ENCODE results near the gene SNED1.

The SNED1 gene

DNA sequence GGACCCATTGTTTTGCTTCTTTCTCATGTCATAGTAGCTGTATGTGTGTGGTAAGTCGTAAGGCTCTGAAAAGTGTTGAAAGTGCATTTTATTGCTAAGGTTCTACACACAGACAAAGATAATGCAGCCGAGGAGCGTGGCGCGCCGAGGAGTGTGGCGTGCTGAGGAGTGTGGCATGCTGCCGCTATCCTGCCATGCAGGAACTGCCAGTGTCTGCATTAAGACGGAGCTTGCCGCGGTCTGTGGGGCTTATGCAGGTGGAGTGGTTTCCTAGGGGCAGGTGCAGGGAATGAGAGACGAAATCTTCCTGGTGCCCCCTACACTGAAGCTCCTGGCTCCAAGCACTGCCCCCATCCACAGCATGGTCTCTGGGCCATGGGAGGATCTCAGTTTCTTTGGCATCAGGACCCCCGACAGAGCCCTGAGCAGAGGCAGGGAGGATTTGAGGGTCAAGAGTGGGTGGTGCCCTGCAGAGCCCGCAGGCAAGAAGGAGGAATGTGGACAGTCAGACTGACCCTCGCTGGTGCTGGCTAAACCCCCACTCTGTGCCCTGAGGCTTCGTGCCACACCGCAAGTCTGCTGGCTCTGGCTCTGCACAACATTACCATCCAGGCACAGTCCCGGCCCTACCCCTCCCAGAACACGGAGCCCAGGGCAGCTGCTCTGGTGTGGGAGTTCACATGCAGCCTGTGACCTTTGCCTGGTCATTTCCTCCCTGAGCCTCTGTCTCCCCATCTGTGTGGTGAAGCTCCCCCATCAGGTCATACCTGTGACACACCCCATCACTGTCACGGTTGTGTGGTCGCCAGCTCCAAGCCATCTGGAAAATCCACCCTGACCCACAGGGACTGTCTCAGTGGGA lies 3.2 kb downstream of the SNED1 start:
- Histone ChIP-seq H3K36me3 (ENCODE audit: control insufficient read depth, insufficient read depth, low read length) (no peaks in the 10 kb centered on the region), H3K27me3 (ENCODE audit: control insufficient read depth, insufficient read depth, low read length) (peaks cover 19% of the 10 kb centered on the region), H3K9ac (ENCODE audit: low read length) (no peak overlapping the region), H3K4me1 (ENCODE audit: control insufficient read depth, insufficient read depth, low read length) (peaks cover 11% of the 10 kb centered on the region), H3K9me3 (ENCODE audit: control insufficient read depth, low read length) (no peaks in the 10 kb centered on the region), H3K4me3 (ENCODE audit: low read length) (no peak overlapping the region)

DNA sequence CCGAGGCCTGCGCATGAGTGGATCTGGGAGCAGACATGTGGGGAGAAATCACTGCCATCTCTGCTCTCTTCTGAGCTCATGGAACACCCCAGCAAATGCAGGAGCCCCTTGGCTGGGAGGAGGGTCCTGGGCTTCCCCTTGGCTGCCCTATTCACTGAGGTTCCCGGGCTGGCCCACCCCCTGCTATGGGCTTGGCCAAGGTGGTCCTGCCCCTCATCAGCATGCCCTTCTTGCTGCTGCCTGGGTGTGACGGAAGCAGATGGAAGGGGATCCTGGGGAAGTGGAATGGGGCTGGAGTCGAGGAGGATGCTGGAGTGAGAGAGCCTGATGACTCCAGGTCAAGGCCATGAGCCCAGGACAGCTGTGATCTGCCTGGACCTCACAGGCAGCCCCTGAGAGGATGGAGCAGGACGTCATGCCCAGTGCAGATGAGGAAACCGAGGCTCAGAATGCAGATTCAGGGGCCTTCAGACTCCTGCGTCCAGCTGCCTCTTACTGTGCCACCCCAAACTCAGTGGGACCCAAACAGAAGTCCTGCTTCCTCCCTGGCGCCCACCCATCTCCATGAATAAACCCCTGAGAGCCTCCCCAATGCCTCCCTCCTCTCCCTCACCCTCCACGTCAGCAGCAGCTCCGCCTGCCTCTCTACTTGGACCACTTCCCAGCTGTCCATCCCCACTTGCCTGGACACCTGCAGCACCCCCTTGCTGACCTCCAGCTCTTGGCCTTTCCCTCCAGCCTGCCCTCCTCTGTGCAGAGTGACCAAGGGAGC lies 4.0 kb downstream of the SNED1 start:
- Histone ChIP-seq H3K4me1 (ENCODE audit: control insufficient read depth, insufficient read depth, low read length) (peaks cover 7% of the 10 kb centered on the region), H3K36me3 (ENCODE audit: control insufficient read depth, insufficient read depth, low read length) (no peaks in the 10 kb centered on the region), H3K4me3 (ENCODE audit: low read length) (no peak overlapping the region), H3K27me3 (ENCODE audit: control insufficient read depth, insufficient read depth, low read length) (peaks cover 18% of the 10 kb centered on the region), H3K9ac (ENCODE audit: low read length) (no peak overlapping the region), H3K9me3 (ENCODE audit: control insufficient read depth, low read length) (no peaks in the 10 kb centered on the region)

DNA sequence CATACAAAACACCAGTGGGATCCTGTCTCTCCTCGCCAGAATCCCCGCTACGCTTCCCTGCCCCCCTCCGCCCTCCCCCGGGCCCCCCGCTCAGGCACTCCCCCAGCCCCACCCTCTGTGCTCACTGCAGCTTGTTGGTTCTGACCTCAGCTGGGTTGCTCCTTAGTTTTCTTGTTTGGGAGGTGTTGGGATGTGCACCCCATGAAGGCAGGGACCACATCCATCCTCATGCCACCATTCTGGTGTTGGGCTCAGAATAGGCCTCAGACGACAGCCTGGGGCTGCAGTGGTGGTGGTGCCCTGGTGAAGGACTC lies 4.6 kb downstream of the SNED1 start:
- peaks cover 15% of the 10 kb centered on the region for H3K27me3 ChIP-seq (ENCODE audit: control insufficient read depth, insufficient read depth, low read length)
- H3K9me3 ChIP-seq (ENCODE audit: control insufficient read depth, low read length), result no peaks in the 10 kb centered on the region
- H3K9ac ChIP-seq (ENCODE audit: low read length), result no peak overlapping the region
- H3K4me3 ChIP-seq (ENCODE audit: low read length), result no peak overlapping the region
- no peaks in the 10 kb centered on the region for H3K36me3 ChIP-seq (ENCODE audit: control insufficient read depth, insufficient read depth, low read length)
- H3K4me1 ChIP-seq (ENCODE audit: control insufficient read depth, insufficient read depth, low read length), result peaks cover 2% of the 10 kb centered on the region

DNA sequence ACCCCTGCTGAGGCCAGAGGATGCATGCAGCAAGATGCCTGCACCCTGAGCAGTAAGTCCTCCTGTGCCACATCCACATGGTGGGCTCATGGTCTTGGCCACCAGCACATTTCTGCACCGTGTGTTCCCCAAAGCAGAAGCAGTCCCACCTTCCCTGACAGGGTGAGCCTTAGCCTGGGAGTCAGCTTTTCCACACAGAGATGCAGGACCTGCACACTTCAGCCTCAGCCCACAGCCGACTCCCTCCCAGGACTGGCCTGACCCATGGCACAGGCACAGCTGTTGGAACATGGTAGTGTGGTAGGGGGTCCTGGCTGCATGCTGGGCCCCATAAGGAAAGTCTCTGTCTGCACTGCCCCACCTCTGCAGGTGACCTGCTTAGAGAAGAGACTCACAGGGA lies 5.0 kb downstream of the SNED1 start:
- Histone ChIP-seq H3K9ac (ENCODE audit: low read length) (no peak overlapping the region), H3K4me1 (ENCODE audit: control insufficient read depth, insufficient read depth, low read length) (no peaks in the 10 kb centered on the region), H3K4me3 (ENCODE audit: low read length) (no peak overlapping the region), H3K27me3 (ENCODE audit: control insufficient read depth, insufficient read depth, low read length) (peaks cover 15% of the 10 kb centered on the region), H3K36me3 (ENCODE audit: control insufficient read depth, insufficient read depth, low read length) (no peaks in the 10 kb centered on the region), H3K9me3 (ENCODE audit: control insufficient read depth, low read length) (no peaks in the 10 kb centered on the region)

DNA sequence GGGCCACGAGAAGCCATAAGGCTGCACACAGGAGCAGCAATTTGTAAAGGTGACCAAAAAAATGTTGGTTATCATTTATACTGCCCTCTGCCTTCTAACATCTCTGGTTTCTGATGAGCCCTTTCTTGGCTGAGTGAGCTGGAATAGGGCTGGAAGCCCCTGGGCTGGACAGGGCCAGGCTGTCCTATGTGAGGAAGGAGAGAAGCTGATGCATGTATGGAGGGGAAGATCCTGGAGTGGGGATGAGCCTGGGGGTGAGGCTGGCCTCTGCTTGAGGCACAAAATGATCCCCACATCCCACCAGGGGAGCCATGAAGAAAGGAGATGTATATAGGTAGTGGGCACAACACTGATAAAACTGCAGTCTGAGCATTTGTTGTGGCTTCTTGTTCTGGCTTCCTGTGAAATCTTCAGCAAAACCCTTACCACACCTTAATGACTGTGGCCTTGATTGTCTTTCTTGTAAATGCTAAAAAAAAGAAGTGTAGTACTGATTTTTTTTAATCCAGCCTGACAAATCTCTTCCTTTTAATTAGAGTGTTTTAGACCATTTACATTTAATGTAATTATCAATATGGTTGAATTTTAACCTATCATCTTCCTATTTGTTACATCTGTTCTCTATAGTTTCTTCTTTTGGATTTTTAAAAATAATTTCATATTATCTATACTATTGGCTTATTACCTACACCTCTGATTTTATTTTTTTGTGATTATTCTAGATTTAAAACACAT lies 5.6 kb downstream of the SNED1 start:
- Histone ChIP-seq H3K9me3 (ENCODE audit: control insufficient read depth, low read length) (no peaks in the 10 kb centered on the region), H3K4me1 (ENCODE audit: control insufficient read depth, insufficient read depth, low read length) (peaks cover 3% of the 10 kb centered on the region), H3K27me3 (ENCODE audit: control insufficient read depth, insufficient read depth, low read length) (peaks cover 15% of the 10 kb centered on the region), H3K9ac (ENCODE audit: low read length) (no peak overlapping the region), H3K4me3 (ENCODE audit: low read length) (no peak overlapping the region), H3K36me3 (ENCODE audit: control insufficient read depth, insufficient read depth, low read length) (no peaks in the 10 kb centered on the region)

DNA sequence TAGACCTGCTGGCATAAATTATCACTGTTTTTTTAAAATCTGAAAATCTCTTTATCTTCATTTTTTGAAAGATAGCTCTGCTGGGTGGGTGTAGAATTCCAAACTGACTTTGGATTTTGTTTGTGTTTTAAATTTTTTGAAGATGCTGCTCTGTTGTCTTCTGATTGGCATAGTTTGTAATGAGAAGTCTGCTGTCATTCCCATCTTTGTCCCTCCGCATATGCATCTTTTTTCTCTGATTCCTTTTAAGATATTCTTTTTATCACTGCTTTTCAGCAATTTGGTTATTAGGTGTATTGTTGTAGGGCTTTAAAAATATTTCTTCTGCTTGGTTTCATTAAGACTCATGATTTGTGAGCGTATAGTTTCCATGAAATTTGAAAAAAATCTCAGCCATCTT lies 7.2 kb downstream of the SNED1 start:
- Histone ChIP-seq H3K9ac (ENCODE audit: low read length) (no peak overlapping the region), H3K4me1 (ENCODE audit: control insufficient read depth, insufficient read depth, low read length) (peaks cover 17% of the 10 kb centered on the region), H3K27me3 (ENCODE audit: control insufficient read depth, insufficient read depth, low read length) (peaks cover 7% of the 10 kb centered on the region), H3K9me3 (ENCODE audit: control insufficient read depth, low read length) (no peaks in the 10 kb centered on the region), H3K4me3 (ENCODE audit: low read length) (no peak overlapping the region), H3K36me3 (ENCODE audit: control insufficient read depth, insufficient read depth, low read length) (no peaks in the 10 kb centered on the region)

DNA sequence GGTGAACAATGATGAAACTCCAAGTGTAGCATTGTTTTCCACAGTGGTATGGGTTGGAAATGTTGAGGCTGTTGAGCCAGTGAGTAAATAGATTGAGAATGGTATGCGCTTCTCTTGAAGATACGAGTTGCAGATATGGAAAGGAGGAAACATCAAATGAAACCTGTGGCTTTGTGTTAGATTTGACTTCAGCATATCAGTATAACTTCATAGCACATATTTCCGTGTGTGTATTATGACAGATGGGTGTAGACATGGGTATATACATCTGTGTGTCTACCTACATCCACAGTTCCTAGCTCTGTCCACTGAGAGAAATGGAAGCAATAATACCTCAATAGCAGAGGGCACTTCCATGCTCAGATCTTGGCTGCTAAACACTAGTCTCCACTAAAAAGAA lies 8.0 kb downstream of the SNED1 start:
- H3K9ac ChIP-seq (ENCODE audit: low read length), result no peak overlapping the region
- H3K36me3 ChIP-seq (ENCODE audit: control insufficient read depth, insufficient read depth, low read length), result no peaks in the 10 kb centered on the region
- peaks cover 19% of the 10 kb centered on the region for H3K4me1 ChIP-seq (ENCODE audit: control insufficient read depth, insufficient read depth, low read length)
- H3K27me3 ChIP-seq (ENCODE audit: control insufficient read depth, insufficient read depth, low read length), result peaks cover 5% of the 10 kb centered on the region
- no peaks in the 10 kb centered on the region for H3K9me3 ChIP-seq (ENCODE audit: control insufficient read depth, low read length)
- no peak overlapping the region for H3K4me3 ChIP-seq (ENCODE audit: low read length)

DNA sequence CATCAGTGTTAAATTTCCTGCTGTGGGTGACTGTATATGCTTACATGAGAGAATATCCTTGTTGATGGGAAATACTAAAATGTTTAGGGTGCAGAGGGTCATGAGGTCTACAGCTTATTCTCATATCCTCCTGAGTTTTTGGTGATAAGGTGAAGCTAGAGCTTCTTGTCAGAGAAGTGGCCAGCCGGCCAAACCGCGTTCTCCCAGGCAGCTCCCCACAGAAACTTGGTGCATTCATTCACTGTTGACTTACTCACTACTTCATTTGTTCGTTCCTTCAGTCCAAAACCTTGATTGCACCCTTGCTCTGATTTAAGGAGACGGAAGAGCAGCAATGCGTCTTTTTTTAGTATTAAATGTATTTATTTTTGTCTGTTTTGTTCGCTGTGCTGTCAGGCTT lies 8.7 kb downstream of the SNED1 start:
- peaks cover 19% of the 10 kb centered on the region for H3K4me1 ChIP-seq (ENCODE audit: control insufficient read depth, insufficient read depth, low read length)
- H3K27me3 ChIP-seq (ENCODE audit: control insufficient read depth, insufficient read depth, low read length), result peaks cover 5% of the 10 kb centered on the region
- H3K9ac ChIP-seq (ENCODE audit: low read length), result no peak overlapping the region
- no peaks in the 10 kb centered on the region for H3K36me3 ChIP-seq (ENCODE audit: control insufficient read depth, insufficient read depth, low read length)
- no peak overlapping the region for H3K4me3 ChIP-seq (ENCODE audit: low read length)
- H3K9me3 ChIP-seq (ENCODE audit: control insufficient read depth, low read length), result no peaks in the 10 kb centered on the region

DNA sequence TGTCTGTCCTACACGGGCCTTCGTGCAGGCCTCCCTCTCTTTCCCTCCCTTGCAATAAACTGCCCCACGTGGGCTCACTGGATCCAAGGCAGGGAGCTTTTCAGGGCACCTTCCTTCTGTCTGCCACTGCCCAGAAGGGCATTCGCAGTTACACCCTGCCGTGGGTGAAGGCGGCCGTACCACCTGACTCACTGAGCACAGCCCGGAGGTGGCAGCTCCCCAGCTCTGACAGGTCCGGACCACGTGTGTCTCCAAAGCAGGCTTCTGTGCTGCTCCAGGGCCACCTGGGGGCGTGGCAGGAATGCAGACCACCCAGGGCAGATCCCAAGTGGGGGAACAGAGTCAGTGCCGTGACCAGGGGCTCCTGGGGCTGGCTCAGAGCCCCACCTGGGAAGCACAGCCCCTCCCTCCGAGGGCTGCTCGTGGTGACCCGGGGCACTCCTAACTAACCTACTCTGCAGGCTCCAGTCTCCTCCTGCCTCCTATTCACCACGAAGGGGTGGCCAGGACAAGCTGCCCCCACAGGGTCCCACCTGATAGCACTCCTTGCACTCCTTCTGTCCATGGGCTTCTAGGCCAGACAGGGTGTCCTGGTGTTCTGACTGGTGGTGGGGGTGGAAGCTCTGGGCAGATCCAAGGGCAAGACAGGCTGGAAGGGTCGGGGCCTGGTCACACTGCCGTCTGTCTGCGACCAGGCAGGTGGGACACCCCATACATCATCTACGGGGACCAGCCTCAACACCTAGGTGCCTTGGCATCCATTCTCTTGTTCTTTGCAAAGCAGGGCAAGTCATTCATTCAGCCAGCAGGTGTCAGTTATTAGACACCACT lies 9.7 kb downstream of the SNED1 start:
- Histone ChIP-seq H3K36me3 (ENCODE audit: control insufficient read depth, insufficient read depth, low read length) (no peaks in the 10 kb centered on the region), H3K4me1 (ENCODE audit: control insufficient read depth, insufficient read depth, low read length) (peaks cover 19% of the 10 kb centered on the region), H3K9ac (ENCODE audit: low read length) (no peak overlapping the region), H3K4me3 (ENCODE audit: low read length) (no peak overlapping the region), H3K9me3 (ENCODE audit: control insufficient read depth, low read length) (no peaks in the 10 kb centered on the region), H3K27me3 (ENCODE audit: control insufficient read depth, insufficient read depth, low read length) (peaks cover 5% of the 10 kb centered on the region)

DNA sequence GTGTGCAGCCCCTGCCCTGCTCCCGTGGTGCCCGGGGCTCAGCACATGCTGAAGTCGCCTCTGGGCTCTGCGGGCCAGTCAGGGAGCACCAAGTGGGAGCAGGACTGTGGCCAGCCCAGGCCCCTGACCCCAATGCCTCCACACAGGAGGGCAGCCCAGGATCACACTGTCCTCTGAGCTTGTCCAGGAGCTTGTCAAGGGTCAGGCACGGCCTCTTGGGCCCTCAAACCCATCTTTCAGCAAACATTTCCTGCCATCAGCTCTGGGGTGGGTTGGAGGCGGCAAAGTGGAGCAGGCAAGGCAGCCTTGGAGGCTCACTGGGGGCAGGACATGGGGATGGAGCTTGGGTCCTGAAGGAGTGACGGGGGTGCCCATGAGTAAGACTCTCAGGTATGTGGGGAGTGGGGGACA lies 10.3 kb downstream of the SNED1 start:
- Histone ChIP-seq H3K4me1 (ENCODE audit: control insufficient read depth, insufficient read depth, low read length) (peaks cover 19% of the 10 kb centered on the region), H3K36me3 (ENCODE audit: control insufficient read depth, insufficient read depth, low read length) (no peaks in the 10 kb centered on the region), H3K9ac (ENCODE audit: low read length) (no peak overlapping the region), H3K4me3 (ENCODE audit: low read length) (no peak overlapping the region), H3K9me3 (ENCODE audit: control insufficient read depth, low read length) (no peaks in the 10 kb centered on the region), H3K27me3 (ENCODE audit: control insufficient read depth, insufficient read depth, low read length) (peaks cover 5% of the 10 kb centered on the region)

DNA sequence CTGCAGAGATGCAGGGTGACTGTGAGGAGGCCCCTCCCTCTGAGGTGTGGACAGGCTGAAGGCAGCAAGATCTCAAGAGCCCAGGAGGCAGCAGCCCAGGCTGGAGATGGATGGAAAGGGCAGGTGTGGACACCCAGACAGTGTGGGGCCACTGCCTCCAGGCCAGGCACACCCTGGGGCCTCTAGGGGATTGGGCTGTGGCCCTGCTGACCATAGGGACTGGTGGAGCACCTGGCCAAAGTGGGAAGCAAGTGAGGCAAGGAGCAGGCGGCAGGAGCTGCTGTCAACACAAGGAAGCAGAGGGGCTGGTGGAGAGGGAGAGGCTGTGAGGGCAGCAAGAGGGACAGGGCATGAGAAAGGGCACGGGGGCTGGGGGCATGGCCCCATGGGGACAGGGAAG lies 10.8 kb downstream of the SNED1 start:
- Histone ChIP-seq H3K4me3 (ENCODE audit: low read length) (no peak overlapping the region), H3K36me3 (ENCODE audit: control insufficient read depth, insufficient read depth, low read length) (no peaks in the 10 kb centered on the region), H3K27me3 (ENCODE audit: control insufficient read depth, insufficient read depth, low read length) (peaks cover 5% of the 10 kb centered on the region), H3K4me1 (ENCODE audit: control insufficient read depth, insufficient read depth, low read length) (peaks cover 19% of the 10 kb centered on the region), H3K9ac (ENCODE audit: low read length) (no peak overlapping the region), H3K9me3 (ENCODE audit: control insufficient read depth, low read length) (no peaks in the 10 kb centered on the region)
